ENCODE measurements around the gene XPO6.

XPO6 gene

DNA sequence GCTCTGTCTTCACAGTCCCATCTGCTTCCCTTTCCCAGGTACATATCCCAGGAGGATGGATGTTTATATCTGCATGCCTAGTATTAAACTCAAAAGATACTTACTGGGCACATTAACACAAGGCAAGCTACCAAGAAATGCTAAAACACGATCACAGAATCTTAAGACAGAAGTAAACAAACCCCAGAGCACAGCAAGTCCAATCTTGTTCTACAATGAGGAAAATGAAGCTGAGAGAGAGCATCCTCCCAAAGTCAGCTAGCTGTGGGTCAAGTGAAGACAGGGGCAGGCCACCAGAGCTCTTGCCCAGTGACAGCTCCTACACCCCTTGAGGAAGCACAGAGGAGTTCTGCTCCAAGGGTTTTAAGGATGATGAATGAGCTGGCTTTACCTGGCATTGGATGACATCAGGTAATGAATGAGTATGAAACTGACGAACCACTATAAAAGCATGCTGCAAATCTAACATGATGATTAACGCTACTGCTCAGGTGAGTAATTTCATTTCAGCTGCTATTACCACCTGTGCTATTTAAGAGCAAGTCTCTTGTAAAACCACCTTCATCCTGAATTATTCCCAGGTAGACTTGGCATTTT lies 20.3 kb downstream of the XPO6 start:
- TF ChIP-seq, protein P1, sequence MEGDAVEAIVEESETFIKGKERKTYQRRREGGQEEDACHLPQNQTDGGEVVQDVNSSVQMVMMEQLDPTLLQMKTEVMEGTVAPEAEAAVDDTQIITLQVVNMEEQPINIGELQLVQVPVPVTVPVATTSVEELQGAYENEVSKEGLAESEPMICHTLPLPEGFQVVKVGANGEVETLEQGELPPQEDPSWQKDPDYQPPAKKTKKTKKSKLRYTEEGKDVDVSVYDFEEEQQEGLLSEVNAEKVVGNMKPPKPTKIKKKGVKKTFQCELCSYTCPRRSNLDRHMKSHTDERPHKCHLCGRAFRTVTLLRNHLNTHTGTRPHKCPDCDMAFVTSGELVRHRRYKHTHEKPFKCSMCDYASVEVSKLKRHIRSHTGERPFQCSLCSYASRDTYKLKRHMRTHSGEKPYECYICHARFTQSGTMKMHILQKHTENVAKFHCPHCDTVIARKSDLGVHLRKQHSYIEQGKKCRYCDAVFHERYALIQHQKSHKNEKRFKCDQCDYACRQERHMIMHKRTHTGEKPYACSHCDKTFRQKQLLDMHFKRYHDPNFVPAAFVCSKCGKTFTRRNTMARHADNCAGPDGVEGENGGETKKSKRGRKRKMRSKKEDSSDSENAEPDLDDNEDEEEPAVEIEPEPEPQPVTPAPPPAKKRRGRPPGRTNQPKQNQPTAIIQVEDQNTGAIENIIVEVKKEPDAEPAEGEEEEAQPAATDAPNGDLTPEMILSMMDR (IDR thresholded peaks at IDR 0.05; ENCODE audit: borderline replicate concordance, insufficient read depth, low read depth, low read length), result no peak

DNA sequence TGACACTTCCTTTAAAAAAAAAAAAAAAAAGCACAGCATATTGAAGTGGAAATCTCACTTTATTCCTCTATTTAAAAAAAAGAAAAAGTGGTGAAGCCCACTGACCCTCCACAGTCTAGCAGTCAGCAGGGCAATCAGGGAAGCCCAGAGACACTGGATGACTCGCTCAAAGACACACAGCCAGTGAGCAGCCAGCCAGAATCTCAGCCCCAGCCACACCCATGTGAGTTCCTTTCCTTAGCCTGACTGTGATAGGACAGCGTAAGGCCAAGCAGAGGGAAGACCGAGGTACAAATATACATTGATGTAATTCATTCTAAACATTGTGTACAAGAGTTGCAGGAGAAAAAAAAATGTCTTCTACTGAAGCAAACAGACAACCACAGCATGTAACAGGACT lies 22.5 kb downstream of the XPO6 start:
- TF ChIP-seq, protein P1 (IDR thresholded peaks at IDR 0.05; ENCODE audit: borderline replicate concordance, insufficient read depth, low read depth, low read length), result no peak
- no peak overlapping the region for H3K4me3 ChIP-seq (ENCODE audit: low read depth, low read length)

More for the DNA sequence above, 20.3 kb downstream of the XPO6 start:
- H3K4me3 ChIP-seq (ENCODE audit: low read depth, low read length), result no peak overlapping the region

DNA sequence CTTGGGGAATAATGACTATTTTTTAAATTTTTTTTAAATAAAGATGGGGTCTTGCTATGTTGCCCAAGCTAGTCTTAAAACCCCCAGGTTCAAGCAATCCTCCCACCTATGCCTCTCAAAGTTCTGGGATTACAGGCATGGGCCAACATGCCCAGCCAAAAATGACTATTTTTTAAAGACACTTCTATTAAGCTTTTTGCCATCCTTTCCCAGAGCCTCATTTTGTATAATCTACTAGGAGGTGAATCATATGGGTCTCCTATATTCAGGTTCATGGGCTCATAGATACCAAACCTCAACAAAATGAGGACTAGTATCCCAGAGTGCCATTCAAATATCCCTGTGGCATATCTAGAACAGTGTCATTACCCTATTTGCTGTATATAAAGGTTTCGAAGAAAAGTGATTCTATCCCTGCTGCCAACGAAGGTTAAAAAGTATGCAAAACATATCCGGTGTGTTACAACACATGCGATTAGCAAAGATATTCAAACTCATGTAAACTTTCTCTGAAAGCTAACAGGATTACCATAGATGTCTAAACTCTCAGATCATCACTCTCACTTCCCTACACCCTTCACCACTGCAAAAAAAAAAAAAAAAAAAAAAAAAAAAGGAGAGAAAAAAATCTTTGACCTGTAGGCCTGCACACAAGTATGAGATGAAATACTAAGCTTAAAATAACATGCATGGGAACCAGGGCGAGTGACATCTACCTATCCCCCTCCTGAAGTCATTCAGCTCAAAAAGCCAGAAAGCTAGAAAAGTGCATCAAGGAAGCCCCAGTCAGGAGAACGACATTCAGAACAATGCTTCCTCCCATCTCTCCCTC lies 23.5 kb downstream of the XPO6 start:
- no peak overlapping the region for H3K4me3 ChIP-seq (ENCODE audit: low read depth, low read length)
- TF ChIP-seq, protein P1 (IDR thresholded peaks at IDR 0.05; ENCODE audit: borderline replicate concordance, insufficient read depth, low read depth, low read length), result no peak

DNA sequence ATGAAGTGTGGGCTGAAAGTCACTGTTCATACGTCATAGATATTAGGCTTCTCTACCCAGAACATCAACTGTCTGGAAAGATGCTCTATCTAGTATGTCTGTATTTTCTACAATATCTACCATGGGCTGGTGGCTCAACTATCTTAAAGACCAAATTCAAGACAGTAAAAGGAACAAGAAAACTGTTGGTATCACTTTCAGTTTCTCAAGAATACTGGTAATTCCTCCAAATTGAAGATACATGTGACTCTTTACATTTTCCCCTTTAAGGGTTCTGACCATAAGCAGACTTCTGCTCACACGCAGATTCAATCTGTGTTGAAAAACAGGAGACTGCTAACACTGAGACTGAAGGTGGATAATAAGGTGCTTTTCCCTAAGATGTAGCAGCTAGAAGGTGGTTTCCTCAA lies 24.2 kb downstream of the XPO6 start:
- H3K4me3 ChIP-seq (ENCODE audit: low read depth, low read length), result no peak overlapping the region
- TF ChIP-seq, protein P1 (IDR thresholded peaks at IDR 0.05; ENCODE audit: borderline replicate concordance, insufficient read depth, low read depth, low read length), result no peak

DNA sequence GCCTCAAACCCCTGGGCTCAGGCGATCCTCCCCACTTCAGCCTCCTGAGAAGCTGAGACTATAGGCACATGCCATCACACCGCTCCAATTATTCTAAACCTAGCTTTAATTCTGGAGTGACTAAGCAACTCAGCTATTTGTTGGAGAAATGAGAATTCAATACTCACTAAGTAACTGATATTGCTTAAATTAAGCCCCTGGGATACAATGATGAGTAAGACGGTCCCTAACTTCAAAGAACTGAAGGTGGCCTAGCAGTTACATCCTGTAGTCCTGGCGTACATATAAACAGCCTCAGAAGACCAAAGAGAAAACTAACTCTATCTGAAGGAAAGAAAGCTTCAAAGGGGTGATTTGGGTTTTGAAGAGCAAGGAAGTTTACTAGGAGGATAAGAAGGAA lies 25.0 kb downstream of the XPO6 start:
- H3K4me3 ChIP-seq (ENCODE audit: low read depth, low read length), result no peak overlapping the region
- TF ChIP-seq, protein P1 (IDR thresholded peaks at IDR 0.05; ENCODE audit: borderline replicate concordance, insufficient read depth, low read depth, low read length), result no peak

DNA sequence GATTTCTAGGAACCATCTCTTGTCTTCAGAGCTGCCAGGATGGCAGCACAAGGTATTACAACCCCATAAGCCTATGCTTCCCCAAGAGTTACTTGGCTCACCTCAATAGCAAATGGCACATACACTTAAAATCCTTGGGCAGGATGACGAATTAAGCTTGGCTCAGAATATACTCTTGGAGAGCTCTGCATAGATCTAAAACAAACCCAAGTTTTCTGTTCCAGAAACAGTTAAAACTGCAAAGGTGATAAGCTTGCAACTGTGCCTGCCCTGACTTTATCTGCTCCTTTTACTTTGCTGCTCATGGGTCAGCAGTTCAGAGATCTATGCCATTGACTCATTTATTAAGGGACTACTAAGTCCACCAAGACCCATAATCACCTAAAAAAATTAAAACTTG lies 26.1 kb downstream of the XPO6 start:
- TF ChIP-seq, protein P1 (IDR thresholded peaks at IDR 0.05; ENCODE audit: borderline replicate concordance, insufficient read depth, low read depth, low read length), result no peak
- no peak overlapping the region for H3K4me3 ChIP-seq (ENCODE audit: low read depth, low read length)

DNA sequence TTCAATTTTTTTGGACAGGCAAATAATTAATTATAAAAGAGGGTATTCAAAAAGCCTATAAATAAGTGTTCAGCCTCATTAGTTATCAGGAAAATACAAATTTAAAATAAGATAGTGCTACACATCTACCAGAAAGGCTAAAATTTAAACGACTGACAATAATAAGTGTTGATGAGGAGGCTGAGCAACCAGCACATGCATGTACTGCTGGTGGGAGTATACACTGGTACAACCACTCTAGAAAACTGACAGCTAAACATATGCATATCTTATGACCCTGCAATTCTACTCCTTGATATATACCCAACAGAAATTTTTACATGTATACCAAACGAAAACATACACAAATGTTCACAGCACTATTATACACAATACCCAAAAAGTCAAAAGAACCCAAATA lies 27.1 kb downstream of the XPO6 start:
- H3K4me3 ChIP-seq (ENCODE audit: low read depth, low read length), result no peak overlapping the region
- TF ChIP-seq, protein P1 (IDR thresholded peaks at IDR 0.05; ENCODE audit: borderline replicate concordance, insufficient read depth, low read depth, low read length), result no peak

Data from GM12875 (cell line).